Measurements from ENCODE around the gene DCAF11. TPM values are rescaled to one million over a fixed set of nuclear protein-coding genes. Genes with fewer than 3 reads are reported as not detected.

Gene DCAF11
- total RNA-seq, 1 donor from 2014 or later, result 54.1 TPM

DNA sequence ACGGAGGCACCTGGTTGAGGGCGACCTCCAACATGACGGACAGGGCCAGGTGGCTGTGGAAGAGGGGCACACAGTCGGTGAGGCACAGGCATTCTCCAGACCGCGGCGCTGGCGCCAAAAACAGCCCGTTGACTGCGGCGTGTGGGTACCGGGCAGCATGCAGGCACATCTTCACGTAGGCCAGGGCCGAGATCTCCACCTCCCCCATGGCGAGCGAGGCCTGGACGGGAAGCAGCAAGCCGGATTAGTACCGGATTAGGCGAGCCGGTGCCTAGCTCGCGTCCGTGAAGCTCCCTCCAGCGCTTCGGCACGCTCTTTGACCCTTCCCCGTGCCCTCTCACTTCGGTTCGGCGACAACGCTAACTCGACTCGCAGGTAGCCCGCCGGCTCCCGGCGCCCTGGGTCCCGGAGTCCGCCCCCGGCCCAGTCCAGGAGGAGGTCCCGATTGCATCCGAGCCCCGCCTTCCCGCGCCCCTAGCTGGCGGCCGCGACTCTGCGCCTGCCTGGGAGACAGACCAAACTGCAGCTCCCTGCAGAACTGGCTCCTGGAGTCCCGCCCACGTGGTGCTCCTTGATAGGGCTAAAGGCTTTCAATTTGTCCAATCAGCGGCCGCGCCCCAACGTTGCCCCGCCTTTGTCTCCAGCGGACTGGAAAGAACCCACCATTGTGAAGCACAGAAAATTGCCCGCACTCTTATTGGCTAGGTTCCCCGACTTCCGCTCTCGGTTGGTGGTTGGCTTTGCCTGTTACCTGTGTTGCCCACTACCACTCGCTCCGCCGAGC is 26.7 kb downstream of the DCAF11 start, which contains the start of gene EMC9:
Gene EMC9, minus strand, starts transcription at position 495 of the 784 bp plus-strand sequence. Its CDS starts 287 bp downstream, at position 208.
- peaks cover 19% of the 10 kb centered on the region for H3K4me1 Mint-ChIP-seq (ENCODE audit: low read depth, unreplicated experiment)
- peak within 1 kb of the TSS; percentile 93 for H3K27ac Mint-ChIP-seq (ENCODE audit: unreplicated experiment)
- peak; percentile 99 for DNase-seq
- H3K4me3 Mint-ChIP-seq (ENCODE audit: unreplicated experiment), result peak within 1 kb of the TSS; percentile 91
- TF ChIP-seq, protein P1, sequence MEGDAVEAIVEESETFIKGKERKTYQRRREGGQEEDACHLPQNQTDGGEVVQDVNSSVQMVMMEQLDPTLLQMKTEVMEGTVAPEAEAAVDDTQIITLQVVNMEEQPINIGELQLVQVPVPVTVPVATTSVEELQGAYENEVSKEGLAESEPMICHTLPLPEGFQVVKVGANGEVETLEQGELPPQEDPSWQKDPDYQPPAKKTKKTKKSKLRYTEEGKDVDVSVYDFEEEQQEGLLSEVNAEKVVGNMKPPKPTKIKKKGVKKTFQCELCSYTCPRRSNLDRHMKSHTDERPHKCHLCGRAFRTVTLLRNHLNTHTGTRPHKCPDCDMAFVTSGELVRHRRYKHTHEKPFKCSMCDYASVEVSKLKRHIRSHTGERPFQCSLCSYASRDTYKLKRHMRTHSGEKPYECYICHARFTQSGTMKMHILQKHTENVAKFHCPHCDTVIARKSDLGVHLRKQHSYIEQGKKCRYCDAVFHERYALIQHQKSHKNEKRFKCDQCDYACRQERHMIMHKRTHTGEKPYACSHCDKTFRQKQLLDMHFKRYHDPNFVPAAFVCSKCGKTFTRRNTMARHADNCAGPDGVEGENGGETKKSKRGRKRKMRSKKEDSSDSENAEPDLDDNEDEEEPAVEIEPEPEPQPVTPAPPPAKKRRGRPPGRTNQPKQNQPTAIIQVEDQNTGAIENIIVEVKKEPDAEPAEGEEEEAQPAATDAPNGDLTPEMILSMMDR (IDR thresholded peaks at IDR 0.05; ENCODE audit: partially characterized antibody, unreplicated experiment), result peak; percentile 39
- no peaks in the 10 kb centered on the region for H3K36me3 Mint-ChIP-seq (ENCODE audit: unreplicated experiment)
- peaks cover 8% of the 10 kb centered on the region for H3K9me3 Mint-ChIP-seq (ENCODE audit: unreplicated experiment)
- peaks cover 7% of the 10 kb centered on the region for H3K27me3 Mint-ChIP-seq (ENCODE audit: unreplicated experiment)

DNA sequence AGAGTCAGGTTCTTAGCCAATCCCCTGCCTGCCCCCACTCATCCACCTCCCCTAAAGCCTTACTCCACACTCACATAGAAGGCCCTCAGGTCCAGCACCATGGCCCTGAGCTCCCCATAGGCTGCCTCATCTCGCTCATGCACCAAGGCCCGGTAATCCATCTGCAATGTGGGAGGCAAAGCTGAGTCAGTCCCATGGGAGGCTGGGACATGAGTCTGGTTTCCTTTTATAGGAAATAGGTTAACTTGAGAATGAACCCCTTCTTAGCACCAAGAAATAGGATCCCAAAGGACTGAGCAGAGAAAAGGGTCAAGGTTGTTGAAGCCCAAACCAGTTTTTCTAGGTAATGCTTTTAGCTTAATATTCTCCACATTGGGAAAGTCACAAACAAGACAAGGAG is 28.9 kb downstream of the DCAF11 start:
- H3K9me3 Mint-ChIP-seq (ENCODE audit: unreplicated experiment), result peaks cover 8% of the 10 kb centered on the region
- H3K27ac Mint-ChIP-seq (ENCODE audit: unreplicated experiment), result no peak overlapping the region
- TF ChIP-seq, protein P1 (IDR thresholded peaks at IDR 0.05; ENCODE audit: partially characterized antibody, unreplicated experiment), result no peak
- no peak overlapping the region for H3K4me3 Mint-ChIP-seq (ENCODE audit: unreplicated experiment)
- no peaks in the 10 kb centered on the region for H3K36me3 Mint-ChIP-seq (ENCODE audit: unreplicated experiment)
- H3K4me1 Mint-ChIP-seq (ENCODE audit: low read depth, unreplicated experiment), result peaks cover 18% of the 10 kb centered on the region
- H3K27me3 Mint-ChIP-seq (ENCODE audit: unreplicated experiment), result no peaks in the 10 kb centered on the region
- no peak for DNase-seq

DNA sequence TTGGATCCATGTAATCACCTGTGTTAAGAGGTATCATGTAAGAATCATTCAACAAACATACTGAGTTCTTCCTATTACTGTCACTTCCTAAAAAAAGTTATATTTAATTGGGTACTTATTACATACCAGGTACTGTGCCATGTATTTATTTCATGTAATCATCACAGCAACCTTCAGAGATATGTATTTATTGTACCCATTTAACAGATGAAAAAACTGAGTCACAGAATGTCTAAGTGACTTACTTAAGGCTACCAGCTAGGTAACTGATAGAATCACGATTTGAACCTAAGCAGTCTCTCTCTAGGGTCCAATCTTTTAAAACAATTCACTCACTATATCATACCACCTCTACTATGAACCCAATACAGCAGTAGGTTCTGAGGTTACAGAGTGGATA is 29.9 kb downstream of the DCAF11 start:
- TF ChIP-seq, protein P1 (IDR thresholded peaks at IDR 0.05; ENCODE audit: partially characterized antibody, unreplicated experiment), result no peak
- Mint-ChIP-seq H3K27me3 (ENCODE audit: unreplicated experiment) (no peaks in the 10 kb centered on the region), H3K36me3 (ENCODE audit: unreplicated experiment) (no peaks in the 10 kb centered on the region), H3K27ac (ENCODE audit: unreplicated experiment) (no peak overlapping the region), H3K4me1 (ENCODE audit: low read depth, unreplicated experiment) (peaks cover 17% of the 10 kb centered on the region), H3K4me3 (ENCODE audit: unreplicated experiment) (peak overlapping the region; percentile 16), H3K9me3 (ENCODE audit: unreplicated experiment) (peaks cover 9% of the 10 kb centered on the region)
- DNase-seq, result no peak

DNA sequence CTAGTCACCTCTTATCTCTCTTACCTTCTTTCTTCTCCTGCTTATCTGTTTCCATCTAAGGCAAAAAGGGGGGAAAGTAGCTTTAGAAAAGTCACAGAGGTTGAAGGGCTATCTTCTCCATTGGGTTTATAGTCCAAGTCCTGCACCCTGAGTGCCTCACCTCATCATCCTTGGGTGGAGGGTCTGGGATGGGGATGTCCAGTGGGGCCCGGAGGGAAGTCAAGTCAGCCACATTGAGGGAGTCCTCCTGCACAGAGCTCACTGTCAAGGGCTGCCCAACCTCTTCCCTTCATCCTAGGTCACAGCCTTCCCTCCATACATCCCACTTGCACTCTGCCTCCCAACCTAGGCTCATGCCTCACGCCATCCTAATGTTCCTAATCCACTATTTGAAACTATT is 30.6 kb downstream of the DCAF11 start:
- peaks cover 11% of the 10 kb centered on the region for H3K4me1 Mint-ChIP-seq (ENCODE audit: low read depth, unreplicated experiment)
- no peaks in the 10 kb centered on the region for H3K27me3 Mint-ChIP-seq (ENCODE audit: unreplicated experiment)
- H3K9me3 Mint-ChIP-seq (ENCODE audit: unreplicated experiment), result peaks cover 9% of the 10 kb centered on the region
- TF ChIP-seq, protein P1 (IDR thresholded peaks at IDR 0.05; ENCODE audit: partially characterized antibody, unreplicated experiment), result no peak
- no peak for DNase-seq
- H3K36me3 Mint-ChIP-seq (ENCODE audit: unreplicated experiment), result no peaks in the 10 kb centered on the region
- no peak overlapping the region for H3K27ac Mint-ChIP-seq (ENCODE audit: unreplicated experiment)
- peak overlapping the region; percentile 98 for H3K4me3 Mint-ChIP-seq (ENCODE audit: unreplicated experiment)
